EH (cell line): ENCODE data around the gene CGNL1.

Experiments used
- DNase-seq: peaks from one replicate; pipeline ENCODE4 v3.0.0-alpha.2; 2015; ENCODE audit warnings: low read depth

CGNL1 gene

DNA sequence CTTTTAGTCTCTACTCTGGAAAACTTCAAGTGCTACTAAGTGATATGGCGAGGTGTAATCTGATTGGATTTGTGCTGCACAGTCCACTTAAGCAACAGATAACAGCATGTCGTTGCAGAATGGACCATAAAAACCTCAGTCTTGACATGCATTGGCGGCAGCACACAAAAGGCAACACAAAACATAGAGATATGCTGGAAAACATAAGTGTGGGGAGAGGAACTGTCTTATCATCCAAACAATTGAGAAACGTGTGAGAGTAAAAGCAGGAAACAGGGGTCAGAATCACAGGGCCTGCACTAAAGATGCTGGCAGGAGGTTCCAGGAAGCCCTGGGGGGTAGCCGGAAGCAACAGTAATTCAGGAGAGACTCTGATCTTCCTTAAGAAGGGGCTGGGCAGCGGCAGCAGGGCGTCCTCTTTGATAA is 82.1 kb downstream of the CGNL1 start:
- no peak for DNase-seq

DNA sequence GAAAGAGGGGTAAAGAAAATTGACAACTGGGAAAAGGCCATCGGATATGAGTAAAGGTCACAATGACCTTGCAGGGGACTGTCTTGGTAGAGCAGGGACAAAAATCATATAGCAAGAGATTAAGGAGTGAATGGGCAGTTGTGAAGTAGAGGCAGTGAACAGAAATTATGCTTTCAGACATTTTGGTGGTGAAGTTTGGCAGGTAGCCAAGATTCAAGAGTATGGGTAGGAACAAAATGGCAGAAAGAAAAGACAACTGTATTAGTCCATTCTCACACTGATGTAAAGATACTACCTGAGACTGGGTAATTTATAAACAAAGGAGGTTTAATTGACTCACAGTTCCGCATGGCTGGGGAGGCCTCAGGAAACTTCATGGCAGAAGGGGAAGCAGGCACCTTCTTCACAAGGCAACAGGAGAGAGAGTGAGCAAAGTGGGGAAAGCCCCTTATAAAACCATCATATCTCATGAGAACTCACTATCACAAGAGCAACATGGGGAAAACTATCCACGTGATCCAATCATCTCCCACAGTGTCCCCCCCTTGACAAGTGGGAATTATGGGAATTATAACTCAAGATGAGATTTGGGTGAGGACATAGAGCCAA is 84.0 kb downstream of the CGNL1 start:
- DNase-seq: no peak

DNA sequence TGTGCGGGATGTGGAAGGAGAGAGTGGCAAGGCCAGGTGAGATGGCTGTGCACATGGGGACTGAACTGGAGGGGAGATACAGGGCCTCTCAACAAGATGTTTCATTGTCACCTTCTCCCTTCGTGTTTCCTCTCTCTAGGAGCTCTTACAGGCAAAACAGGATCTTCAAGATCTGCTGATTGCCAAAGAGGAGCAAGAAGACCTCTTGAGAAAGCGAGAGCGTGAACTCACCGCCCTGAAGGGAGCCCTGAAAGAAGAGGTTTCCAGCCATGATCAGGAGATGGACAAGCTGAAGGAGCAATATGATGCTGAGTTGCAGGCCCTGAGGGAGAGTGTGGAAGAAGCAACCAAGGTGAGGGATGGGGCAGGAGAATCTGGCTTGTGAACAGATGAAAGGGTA is 85.2 kb downstream of the CGNL1 start:
- no peak for DNase-seq

DNA sequence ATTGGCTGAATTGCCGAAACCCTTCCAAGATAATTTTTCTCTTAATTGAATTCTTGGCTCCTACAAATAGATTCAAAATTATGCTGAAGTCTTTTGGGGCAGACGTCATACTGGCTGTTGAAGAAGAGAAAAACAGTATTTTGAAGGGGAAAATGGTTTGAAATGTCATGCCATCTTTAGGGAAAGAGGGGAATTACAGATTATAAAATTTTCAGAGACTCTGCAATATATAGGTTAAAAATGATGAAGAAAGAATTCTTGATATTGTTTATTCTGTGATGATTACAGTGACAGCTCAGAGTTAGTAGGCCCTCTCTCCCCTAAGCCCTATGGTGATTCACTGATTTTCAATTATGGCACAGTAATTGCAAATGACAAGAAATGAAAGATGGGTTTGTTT is 86.1 kb downstream of the CGNL1 start:
- DNase-seq: peak; percentile 18

DNA sequence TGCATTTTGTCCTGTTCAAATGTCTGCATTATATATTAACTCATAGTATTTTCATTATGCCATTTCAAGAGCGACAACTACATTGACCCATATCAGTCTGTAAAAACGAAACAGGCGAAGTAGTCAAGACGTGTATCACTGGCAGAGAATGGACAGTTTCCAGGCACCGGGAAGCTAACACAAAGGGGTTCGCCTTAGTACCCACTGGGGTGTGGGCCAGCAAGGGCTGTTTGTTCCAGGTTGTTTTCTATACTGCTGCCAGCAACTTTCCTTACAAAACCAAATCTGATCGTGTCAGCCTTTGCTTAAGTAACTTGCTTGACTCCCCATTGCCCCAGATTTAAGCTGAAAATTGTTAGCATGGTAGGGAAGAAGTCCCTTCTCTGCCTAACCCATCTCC is 87.1 kb downstream of the CGNL1 start:
- no peak for DNase-seq

DNA sequence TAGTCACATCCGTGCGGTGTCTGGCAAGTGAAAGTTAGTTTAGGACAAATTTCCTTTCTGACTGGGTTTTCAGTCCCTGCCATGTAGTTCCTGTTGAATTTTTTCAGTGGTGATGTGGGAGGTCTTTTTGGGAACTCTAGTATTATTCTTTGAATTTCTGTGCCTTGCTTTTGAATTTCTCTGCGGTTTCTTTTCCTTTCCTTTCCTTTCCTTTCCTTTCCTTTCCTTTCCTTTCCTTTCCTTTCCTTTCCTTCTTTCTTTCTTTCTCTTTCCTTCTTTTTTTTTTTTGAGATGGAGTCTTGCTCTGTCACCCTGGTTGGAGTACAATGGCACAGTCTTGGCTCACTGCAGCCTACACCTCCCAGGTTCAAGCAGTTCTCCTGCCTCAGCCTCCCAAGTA is 88.2 kb downstream of the CGNL1 start:
- DNase-seq: no peak

DNA sequence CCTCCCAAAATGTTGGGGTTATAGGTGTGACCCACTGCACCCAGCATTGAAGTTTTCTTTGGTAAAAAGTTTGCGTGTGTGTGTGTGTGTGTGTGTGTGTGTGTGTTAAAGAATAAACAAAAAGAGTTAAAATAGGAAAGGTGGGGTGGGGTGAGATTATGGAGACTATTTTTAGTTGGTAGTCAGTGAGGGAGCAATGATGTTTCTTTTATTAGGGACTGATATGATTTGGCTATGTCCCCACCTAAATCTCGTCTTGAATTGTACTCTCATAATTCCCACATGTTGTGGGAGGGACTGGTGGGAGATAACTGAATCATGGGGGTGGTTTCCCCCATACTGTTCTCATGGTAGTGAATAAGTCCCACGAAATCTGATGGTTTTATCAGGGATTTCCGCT is 92.2 kb downstream of the CGNL1 start:
- no peak for DNase-seq

DNA sequence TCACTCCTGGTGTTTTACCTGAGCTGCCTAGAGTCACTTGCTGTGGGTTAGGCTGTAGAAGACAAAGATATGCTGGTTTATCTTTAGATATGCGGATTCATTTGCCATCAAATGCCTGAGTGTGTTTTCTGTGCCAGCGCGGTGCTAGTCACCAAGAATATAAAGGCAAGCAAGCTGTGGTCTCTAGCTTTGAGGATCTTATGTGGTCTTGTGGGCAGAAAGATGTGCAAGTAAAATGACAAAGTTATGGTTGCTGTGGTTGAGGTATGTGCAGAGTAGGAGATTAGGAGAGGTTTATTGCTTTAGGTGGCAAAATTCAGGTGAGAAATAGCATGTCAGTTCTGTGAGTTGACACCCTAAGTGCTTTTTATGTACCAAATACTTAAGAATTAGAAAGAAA is 94.2 kb downstream of the CGNL1 start:
- no peak for DNase-seq

DNA sequence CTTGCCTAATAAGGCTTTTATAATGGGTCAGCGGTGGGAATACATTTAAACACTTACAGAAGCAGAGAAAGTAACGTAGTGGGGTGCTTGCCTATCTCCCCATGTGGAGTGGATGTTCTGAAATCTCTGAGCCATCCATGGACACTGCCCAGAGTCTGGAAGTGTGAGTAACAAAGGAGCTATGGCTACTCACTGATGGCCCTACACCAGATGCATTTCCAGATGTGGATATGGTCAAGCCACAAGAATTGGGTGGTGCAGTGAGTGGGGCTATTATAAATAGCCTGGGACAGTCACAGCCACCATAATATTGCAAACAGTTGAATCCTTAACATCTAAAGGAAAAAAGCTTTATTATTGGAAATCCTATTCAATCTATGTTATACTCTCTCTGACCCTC is 96.6 kb downstream of the CGNL1 start:
- peak; percentile 40 for DNase-seq

DNA sequence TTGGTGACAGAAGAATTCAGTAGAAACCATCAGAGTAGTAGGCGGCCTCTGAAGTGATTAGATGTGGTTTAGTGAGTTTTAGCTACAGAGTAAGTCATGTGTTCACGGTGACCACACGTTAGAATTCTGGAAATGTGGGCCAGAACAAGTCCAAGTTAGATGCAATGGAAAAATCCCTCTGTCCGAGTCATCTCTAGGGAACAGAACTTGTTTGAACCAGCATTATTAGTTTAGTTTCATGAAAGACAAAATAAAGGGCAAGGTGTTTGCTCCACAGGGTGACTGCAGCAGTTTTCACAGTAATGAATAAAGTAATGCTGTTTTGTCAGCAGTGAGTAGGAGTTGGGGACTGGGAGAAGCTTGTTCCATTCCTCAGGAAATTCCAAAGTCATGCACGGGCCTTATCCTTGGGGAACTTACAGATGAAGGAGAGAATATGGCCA is 100.2 kb downstream of the CGNL1 start:
- peak; percentile 72 for DNase-seq

DNA sequence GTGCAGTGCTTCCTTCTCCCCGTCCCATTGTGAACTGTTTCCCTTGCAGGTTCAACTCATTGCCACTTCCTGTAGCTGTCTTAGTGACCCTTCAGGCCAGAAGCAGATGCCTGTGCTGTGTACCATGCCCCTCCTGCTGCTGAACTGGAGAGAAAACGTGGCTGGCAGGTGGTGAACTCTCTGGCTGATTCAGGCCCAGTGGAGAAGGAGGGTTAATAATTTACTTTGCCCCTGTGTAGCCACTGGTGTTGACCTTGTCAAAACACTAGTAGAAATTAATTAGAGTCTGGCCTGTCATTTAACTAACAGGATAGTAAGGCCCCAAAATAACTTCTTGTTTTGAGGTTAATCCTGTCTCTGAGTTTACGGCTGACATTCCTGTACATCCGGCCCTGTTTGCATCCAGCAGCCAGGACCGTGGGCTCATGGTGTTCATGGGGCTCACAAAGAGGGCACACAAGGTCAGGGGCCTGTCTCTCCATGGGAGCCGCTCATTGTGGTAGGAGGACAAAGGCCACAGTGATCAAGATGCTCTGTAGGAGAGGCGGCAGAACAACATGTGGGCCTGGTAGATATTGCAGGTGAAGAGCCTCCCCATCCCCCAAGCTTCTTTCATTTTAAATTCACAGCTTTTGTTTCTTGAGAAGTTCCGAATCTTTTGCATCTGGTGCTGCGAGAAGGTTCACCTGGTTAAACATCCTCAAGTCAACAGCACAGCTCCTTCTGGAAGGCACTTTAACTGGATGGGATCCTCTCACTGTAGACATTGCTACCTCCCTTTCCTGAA is 101.6 kb downstream of the CGNL1 start:
- DNase-seq: no peak

DNA sequence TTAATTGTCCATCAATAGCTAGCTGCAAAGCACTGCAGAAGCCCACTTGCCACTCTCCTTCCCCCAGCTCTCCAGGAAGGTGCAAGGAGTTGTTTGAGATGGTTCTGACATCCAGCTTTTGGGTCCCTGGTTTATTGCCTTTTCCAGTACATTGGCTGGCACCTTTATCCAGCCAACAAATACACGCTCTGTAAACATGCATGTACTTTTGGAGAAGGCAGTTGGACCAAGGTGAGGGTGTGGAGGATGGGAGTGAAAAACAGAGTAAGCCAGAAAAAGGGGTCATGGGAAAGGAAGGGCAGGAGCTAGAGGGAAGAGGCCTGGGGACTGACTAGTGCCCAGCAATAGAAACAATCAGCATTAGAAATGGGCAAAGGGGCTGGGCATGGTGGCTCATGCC is 102.7 kb downstream of the CGNL1 start:
- DNase-seq: no peak

DNA sequence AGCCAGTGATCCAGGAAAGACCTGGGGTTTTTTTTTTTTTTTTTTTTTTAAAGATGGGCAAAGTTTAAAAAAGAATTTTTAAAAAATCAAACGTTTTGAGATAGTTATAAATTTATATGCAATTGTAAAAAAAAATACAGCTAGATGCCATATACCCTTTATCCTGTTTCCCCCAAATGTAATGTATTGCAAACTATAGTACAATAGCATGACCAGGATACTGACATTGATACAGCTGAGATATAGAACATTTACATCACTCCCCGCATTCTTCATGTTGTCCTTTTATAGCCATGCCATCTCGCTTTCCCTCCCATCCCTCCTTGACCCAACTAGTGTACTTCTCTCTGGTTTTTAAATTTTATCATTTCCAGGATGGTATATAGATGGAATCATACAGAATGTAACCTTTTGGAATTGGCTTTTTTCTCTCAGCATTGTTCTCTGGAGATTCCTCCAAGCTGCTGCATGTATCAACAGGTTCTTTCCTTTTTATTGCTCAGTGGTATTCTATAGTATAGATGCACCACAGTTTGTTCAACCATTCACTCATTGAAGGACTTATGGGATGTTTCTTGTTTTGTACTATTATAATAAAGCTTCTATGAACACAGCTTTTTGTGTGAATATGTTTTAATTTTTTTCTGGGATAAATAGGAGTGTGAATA is 104.9 kb downstream of the CGNL1 start:
- DNase-seq: no peak

DNA sequence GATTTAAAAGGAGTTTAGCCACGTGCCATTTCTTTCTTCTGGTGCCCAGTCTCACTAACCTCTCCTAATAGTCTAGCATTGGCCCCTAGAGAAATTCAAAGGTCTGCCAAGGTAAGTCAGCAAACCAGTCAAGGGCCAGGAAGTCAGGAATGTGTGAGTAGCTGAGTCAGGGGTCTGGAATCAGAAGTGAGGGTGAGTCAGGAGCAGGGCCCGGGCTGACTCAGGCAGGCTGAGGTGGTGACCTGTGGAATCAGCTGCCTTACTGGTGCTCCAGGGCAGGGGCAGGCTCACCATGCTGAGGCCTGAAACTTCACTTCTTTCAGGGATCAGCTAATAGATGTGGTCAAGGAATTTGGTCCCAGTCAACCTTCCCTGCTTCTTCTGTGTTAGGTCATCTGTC is 109.6 kb downstream of the CGNL1 start:
- peak; percentile 87 for DNase-seq

DNA sequence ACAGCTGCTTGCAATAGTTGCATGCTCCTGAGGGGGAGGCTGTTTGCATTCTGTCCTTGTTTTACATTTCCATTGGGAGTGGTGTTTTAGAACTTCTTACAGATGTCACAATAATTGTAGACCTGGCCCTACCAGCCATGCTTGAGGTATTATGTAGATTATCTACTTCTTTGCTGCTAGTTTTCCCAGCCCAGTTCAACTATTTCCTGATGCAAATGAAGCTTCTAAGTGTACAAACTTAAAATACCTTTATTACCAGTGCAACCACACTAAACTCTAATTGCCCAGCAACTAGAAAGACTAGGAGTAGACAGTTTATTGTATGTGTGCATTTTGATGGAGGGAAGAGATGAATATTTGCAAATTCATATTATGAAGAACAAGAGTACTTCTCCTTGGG is 110.5 kb downstream of the CGNL1 start:
- no peak for DNase-seq

DNA sequence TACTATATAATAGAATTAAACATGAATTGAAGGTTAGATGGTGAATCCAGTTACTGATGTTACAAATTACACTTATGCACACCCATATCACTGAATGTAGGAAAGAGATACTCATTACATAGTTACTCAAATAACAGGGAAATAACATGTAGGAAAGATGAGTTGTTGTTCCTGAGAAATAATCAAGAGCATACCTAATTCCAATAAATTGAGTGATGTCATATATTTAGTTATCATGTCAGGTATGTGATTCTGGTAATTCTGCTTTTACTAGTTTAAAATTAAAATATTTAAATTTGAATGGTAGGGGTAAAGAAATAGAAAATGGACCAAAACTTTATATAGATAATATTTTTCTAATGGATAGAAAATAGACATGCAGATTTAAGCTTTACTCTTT is 112.8 kb downstream of the CGNL1 start:
- no peak for DNase-seq

DNA sequence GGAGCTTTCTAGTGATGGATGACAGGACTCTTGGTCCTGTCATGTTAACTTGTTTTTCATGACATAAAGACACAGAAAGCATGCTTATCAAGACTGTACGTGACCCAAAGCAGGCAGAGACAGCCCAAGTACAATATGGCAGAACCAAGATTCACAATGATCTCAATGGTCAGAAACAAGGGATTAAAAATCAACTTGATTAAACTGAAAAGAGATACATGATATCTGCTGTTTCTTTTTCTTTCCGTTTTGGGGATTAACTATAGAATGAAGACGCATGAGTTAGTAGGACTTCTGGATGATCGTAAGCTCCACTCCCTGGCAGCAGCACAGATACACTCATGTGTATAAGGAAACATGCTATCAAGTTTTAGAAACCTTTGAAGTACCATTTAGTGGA is 117.0 kb downstream of the CGNL1 start:
- DNase-seq: no peak

DNA sequence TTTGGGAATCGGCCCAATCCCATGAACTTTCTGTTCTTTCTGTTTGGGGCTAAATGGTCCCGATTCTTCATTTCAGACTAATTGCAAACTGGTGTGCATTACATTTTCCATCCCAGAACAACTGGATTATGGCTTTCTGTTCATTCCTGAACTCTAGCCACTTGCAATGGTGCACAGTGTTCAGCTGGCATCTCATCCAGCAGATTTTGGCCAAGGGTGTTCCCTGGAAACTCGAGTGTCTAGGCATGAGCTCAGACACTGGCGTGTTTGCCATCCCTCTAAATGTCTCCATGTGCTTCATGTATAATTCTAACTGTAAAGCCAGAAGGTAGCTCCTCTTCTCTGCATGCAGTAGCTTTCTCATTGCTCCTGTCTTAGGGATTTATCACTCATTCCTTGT is 118.3 kb downstream of the CGNL1 start:
- DNase-seq: no peak

DNA sequence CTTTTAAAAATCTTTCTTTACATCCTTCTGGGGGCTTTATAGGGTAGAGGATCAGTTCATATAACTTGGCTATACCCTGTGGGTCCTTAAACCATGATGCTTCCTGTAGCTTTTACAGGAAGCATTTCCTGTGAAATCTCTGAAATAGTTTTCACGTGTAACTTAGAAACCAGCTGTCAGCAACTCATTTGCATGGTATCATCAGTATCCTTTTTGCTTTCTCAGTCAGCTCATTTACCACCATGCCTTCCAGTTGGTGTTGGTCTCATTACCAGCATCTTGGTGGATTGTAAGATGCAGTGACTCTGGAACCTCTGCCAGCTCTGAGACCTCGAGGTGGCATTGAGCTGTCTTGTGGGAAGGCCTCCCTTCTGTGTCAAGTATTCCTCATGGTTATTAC is 118.7 kb downstream of the CGNL1 start:
- peak; percentile 39 for DNase-seq

DNA sequence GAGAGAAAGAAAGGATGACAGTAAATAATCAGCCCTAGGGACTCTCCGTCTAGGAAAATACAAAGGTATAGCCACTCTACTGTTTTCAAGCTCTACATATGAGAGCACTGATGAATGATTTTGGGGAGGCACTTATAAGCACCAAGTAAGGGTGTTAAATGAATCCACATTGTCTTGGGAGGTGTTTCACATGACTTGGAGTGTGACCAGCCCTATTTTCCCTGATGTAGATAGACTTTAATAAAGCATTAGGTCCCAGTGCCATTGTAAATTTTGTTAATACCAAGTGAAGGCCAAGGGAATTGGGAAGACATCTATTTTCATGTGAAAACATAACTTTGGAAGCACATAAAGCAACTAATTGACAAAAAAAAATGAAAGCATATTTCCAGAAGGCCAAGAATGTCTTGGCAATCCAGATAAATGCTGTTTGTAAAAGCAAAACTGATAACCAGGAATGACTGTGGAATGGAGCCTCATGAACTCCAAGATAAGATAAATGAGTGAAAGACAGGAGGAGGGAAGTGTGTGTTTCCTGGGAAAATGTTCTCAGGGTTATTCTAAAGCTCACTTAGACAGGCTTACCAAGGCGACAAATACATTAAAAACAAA is 119.4 kb downstream of the CGNL1 start:
- DNase-seq: no peak

DNA sequence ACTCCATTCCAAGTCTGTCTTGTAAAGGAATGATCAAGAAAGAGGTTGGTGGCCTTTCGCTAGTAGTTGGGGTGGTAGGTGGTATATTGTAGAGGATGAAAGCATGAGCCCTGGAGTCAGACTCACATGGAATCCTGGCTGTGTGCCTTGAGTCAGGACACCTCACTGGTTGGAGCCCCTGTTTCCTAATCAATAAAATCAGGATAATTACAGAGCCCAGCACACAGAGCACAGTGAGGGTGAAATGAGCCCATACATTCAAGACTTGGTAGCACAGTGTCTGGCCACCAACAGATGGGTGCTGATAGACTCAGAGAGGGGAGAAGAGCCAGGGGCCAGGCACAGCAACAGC is 120.3 kb downstream of the CGNL1 start:
- DNase-seq: no peak

DNA sequence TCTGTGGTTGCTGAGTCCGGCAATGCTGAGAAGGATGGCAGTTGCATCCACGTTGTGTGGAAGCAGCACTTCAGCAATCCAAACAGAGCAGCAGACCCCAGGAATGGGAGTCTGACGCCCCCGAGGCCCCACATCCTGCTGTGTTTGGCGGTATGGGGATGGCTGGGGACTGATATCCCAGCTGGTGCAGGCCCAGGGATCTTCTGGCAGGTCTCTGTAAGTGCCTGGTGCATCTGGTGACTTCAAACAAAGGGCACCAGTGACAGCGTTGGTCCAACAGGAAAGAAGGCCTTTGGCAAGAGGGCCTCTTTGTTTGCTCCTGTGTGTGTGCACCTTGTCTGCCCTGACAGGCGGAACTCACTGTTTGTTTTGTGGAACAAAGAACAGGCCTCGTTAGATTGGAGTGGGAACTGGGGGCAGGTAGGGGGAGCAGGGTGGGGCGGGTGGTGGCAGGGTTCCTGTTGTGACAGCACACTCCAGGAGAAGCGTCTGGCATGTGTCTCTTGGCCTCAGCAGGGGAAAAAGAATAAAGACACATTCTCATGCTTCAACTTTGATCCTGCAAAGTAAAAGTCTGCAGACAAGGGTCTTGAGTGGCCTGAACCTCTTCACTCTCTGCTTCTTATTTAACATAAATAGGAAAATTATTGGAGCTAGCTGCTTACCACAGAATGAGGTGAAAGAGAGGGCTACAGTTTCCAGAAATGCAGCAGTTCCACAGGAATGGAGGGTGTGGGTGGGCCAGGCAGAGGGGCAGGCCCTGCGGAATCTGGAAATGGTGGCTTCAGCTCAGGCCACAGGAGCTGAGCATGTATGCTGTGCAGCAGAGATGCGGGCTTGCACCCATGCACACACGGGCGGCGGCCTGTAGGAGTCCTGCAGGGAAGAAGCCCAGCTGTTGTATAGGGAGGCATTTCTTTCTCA is 120.9 kb downstream of the CGNL1 start:
- no peak for DNase-seq
